ENCODE data around the gene RGS9.

RGS9 gene

GRCh38 chr17:65160516-65160915 lies 23.3 kb downstream of the RGS9 start:
- Histone ChIP-seq H3K9me3 (replicated peaks; ENCODE audit: insufficient read depth, low read length) (no peaks in the 10 kb centered on the region), H3K9ac (ENCODE audit: low read length) (no peak overlapping the region), H4K20me1 (ENCODE audit: insufficient read depth, low read length) (no peaks in the 10 kb centered on the region), H3K27me3 (replicated peaks; ENCODE audit: insufficient read depth, low read length) (no peaks in the 10 kb centered on the region), H3K36me3 (replicated peaks; ENCODE audit: insufficient read depth, low read length) (no peaks in the 10 kb centered on the region), H3F3A (ENCODE audit: insufficient read depth, low read length) (no peaks in the 10 kb centered on the region), H3K4me1 (ENCODE audit: low read length) (peaks cover 3% of the 10 kb centered on the region), H3K4me2 (ENCODE audit: low read depth, low read length) (no peak overlapping the region), H3K79me2 (ENCODE audit: low read length) (no peaks in the 10 kb centered on the region), H3K9me2 (replicated peaks; ENCODE audit: insufficient read depth, low read length) (no peaks in the 10 kb centered on the region), H3K27ac (ENCODE audit: low read length) (no peak overlapping the region), H2AFZ (ENCODE audit: low read length) (no peak overlapping the region), H3K4me3 (ENCODE audit: low read length) (no peak overlapping the region)
- DNase-seq: no peak
- TF ChIP-seq EZH2phosphoT487 (IDR thresholded peaks at IDR 0.05; ENCODE audit: low read length) (no peak), EZH2 (optimal IDR thresholded peaks at IDR 0.05; ENCODE audit: low read depth, low read length) (no peak), CTCF (IDR thresholded peaks at IDR 0.05; ENCODE audit: low read length) (no peak)

- no peak overlapping the region for H3K4me2 ChIP-seq (ENCODE audit: low read depth, low read length)
- no peak overlapping the region for H3K9ac ChIP-seq (ENCODE audit: low read length)
- no peak overlapping the region for H3K27ac ChIP-seq (ENCODE audit: low read length)
- TF ChIP-seq EZH2phosphoT487 (IDR thresholded peaks at IDR 0.05; ENCODE audit: low read length): no peak
- no peak for TF ChIP-seq EZH2 (optimal IDR thresholded peaks at IDR 0.05; ENCODE audit: low read depth, low read length)
- TF ChIP-seq CTCF (IDR thresholded peaks at IDR 0.05; ENCODE audit: low read length): no peak
- no peak overlapping the region for H3K4me3 ChIP-seq (ENCODE audit: low read length)
- no peaks in the 10 kb centered on the region for H3K27me3 ChIP-seq (replicated peaks; ENCODE audit: insufficient read depth, low read length)
- H4K20me1 ChIP-seq (ENCODE audit: insufficient read depth, low read length): no peaks in the 10 kb centered on the region
- DNase-seq: no peak
- H3K9me3 ChIP-seq (replicated peaks; ENCODE audit: insufficient read depth, low read length): no peaks in the 10 kb centered on the region
- H3K9me2 ChIP-seq (replicated peaks; ENCODE audit: insufficient read depth, low read length): no peaks in the 10 kb centered on the region
- no peaks in the 10 kb centered on the region for H3K79me2 ChIP-seq (ENCODE audit: low read length)
- H3F3A ChIP-seq (ENCODE audit: insufficient read depth, low read length): no peaks in the 10 kb centered on the region
- no peaks in the 10 kb centered on the region for H3K36me3 ChIP-seq (replicated peaks; ENCODE audit: insufficient read depth, low read length)
- H3K4me1 ChIP-seq (ENCODE audit: low read length): no peaks in the 10 kb centered on the region
- H2AFZ ChIP-seq (ENCODE audit: low read length): no peak overlapping the region
Observed at GRCh38 chr17:65163990-65164495, 26.9 kb downstream of the RGS9 start.

- Histone ChIP-seq H4K20me1 (ENCODE audit: insufficient read depth, low read length) (no peaks in the 10 kb centered on the region), H3K79me2 (ENCODE audit: low read length) (no peaks in the 10 kb centered on the region), H3K27ac (ENCODE audit: low read length) (no peak overlapping the region), H3K9ac (ENCODE audit: low read length) (no peak overlapping the region), H3K4me2 (ENCODE audit: low read depth, low read length) (no peak overlapping the region), H3K4me3 (ENCODE audit: low read length) (no peak overlapping the region), H3K36me3 (replicated peaks; ENCODE audit: insufficient read depth, low read length) (no peaks in the 10 kb centered on the region), H3K9me3 (replicated peaks; ENCODE audit: insufficient read depth, low read length) (no peaks in the 10 kb centered on the region), H3K27me3 (replicated peaks; ENCODE audit: insufficient read depth, low read length) (no peaks in the 10 kb centered on the region), H3F3A (ENCODE audit: insufficient read depth, low read length) (no peaks in the 10 kb centered on the region), H2AFZ (ENCODE audit: low read length) (no peak overlapping the region), H3K9me2 (replicated peaks; ENCODE audit: insufficient read depth, low read length) (no peaks in the 10 kb centered on the region), H3K4me1 (ENCODE audit: low read length) (no peaks in the 10 kb centered on the region)
- TF ChIP-seq EZH2phosphoT487 (IDR thresholded peaks at IDR 0.05; ENCODE audit: low read length) (no peak), CTCF (IDR thresholded peaks at IDR 0.05; ENCODE audit: low read length) (no peak), EZH2 (optimal IDR thresholded peaks at IDR 0.05; ENCODE audit: low read depth, low read length) (no peak)
- no peak for DNase-seq
Observed at GRCh38 chr17:65166787-65167186, 29.6 kb downstream of the RGS9 start.

All from MM.1S (cell line).